GM21737 (cell line): Measurements from ENCODE around the gene FHIP1B.

Experiments
- ATAC-seq: cut with Tn5 transposase; IDR thresholded peaks from one replicate; pipeline ENCODE4 v1.9.1; 2021; ENCODE audit warnings: mild to moderate bottlenecking, moderate library complexity; ENCODE audit not compliant: unreplicated experiment

FHIP1B gene

GRCh38 chr11:6240781-6241180 is 6.3 kb upstream of the FHIP1B start:
- ATAC-seq = no peak

DNA sequence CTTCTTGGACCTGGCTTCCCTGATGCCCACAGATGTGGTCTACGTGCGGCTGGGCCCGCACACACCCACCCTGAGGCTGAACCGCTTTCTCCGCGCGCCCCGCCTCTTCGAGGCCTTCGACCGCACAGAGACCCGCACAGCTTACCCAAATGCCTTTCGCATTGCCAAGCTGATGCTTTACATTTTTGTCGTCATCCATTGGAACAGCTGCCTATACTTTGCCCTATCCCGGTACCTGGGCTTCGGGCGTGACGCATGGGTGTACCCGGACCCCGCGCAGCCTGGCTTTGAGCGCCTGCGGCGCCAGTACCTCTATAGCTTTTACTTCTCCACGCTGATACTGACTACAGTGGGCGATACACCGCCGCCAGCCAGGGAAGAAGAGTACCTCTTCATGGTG is 5.7 kb upstream of the FHIP1B start:
- ATAC-seq = no peak

DNA sequence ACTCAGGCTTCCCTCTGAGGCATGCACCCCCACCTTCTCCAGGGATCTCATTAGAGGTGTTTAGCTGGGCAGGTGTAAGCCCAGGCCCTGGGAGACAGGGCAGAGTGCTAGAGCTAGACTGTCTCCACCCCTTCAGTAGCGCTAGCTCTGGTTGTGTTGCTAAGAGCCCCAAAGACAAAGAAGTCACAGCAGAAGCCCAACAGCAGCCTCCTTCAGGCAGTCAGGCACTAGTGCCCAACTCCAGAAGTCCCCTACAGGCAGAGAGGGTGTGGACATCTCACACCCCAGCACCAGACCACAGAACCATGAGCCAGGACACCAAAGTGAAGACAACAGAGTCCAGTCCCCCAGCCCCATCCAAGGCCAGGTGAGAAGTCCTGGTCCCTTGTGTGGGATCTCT is 4.5 kb upstream of the FHIP1B start, which contains the start of gene CNGA4:
Gene CNGA4 (plus strand): TSS at position 188 of the 400 bp plus-strand sequence. CDS start 118 bp downstream, at position 306.
- no peak for ATAC-seq

- no peak for ATAC-seq
Measured at GRCh38 chr11:6237761-6238302, 3.4 kb upstream of the FHIP1B start.

- ATAC-seq = no peak
Measured at GRCh38 chr11:6237266-6237665, 2.8 kb upstream of the FHIP1B start.

GRCh38 chr11:6233984-6234386 is 451 bp downstream of the FHIP1B start:
- ATAC-seq = no peak

- ATAC-seq = no peak
Measured at GRCh38 chr11:6232899-6233298, 1.5 kb downstream of the FHIP1B start.

GRCh38 chr11:6229911-6230310 is 4.5 kb downstream of the FHIP1B start:
- ATAC-seq = no peak

- ATAC-seq = no peak
Measured at GRCh38 chr11:6228520-6228919, 5.9 kb downstream of the FHIP1B start.

GRCh38 chr11:6225896-6226295 is 8.5 kb downstream of the FHIP1B start:
- ATAC-seq = no peak

GRCh38 chr11:6225024-6225423 is 9.4 kb downstream of the FHIP1B start:
- no peak for ATAC-seq

- ATAC-seq = no peak
Measured at GRCh38 chr11:6224421-6224820, 10.0 kb downstream of the FHIP1B start.

DNA sequence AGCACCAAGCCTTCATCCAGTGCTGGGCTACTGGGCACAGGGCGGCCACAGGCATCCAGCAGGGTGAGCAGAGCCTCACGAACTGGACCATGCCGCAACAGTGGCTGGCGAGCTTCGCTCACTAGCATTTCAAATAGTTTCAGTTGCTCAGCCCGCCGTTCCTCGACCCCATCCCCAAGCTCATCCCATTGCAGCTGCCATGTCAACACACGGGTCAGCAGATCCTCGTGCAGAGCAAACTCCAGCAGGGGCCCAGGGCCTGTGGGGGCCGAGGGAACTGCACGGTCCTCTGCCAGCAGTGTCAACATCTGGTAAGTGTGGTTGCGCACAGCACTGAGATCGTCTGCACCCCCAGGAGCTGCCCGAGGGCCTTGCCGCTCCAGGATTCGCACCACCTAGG is 10.6 kb downstream of the FHIP1B start:
- no peak for ATAC-seq

- no peak for ATAC-seq
Measured at GRCh38 chr11:6219359-6219758, 15.1 kb downstream of the FHIP1B start.

- no peak for ATAC-seq
Measured at GRCh38 chr11:6217722-6218121, 16.7 kb downstream of the FHIP1B start.

- ATAC-seq = no peak
Measured at GRCh38 chr11:6216501-6216900, 17.9 kb downstream of the FHIP1B start.

- no peak for ATAC-seq
Measured at GRCh38 chr11:6214530-6214929, 19.9 kb downstream of the FHIP1B start.

- no peak for ATAC-seq
Measured at GRCh38 chr11:6210274-6210955, 24.0 kb downstream of the FHIP1B start.

- ATAC-seq = no peak
Measured at GRCh38 chr11:6209801-6210200, 24.6 kb downstream of the FHIP1B start.

DNA sequence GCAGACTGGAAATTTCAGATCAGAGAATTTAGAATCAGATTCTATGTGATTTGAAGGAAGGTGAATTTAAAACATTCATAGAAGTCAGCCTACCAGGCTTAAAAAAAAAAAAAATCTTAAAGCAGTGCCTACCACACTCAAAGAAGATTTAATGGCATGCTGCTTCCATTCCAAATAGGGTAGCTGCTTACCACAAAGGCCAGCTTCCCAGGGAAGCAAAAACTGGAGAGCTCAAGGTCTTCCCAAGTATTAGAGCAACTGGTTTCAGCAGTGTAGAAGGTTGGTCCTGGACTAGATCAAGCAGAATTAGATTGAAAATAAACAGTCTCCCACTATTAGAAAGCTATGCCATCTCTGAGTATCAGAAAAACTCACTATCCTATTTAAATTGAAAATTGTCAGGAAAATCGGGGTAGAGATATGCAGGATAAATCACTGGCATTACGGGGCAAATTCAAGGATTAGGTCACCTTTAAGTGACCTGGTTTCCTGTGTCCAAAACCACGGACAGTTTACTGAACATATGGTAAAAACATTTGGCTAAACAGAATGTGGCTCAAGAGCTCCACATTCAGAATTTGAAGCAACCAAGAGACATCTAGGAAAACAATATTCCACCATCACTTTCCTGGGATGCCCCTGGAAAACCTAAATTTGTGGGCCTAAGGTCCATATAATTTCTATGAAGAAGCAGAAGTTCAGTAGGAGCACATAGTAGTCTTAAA is 27.8 kb downstream of the FHIP1B start:
- ATAC-seq = no peak

DNA sequence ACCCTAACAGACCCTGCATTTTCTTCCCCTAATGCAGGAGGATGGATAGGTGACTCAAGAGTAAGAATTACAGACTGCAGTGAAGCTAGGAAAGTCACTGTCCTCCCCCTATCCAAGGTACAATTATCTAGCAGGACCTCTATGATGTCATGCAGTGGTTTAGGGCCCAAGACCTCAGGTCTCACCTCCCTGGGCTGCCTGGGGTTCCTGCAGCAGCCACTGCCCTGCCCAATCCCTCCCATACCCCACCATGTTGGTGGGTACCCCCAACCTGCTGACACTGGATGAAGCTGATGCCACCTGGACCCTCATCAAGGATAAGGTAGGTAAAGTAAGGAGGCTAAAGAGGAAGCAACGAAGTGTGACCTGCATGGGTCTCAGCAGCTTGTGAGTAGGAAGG is 29.1 kb downstream of the FHIP1B start, which contains the start of gene C11orf42:
Gene C11orf42 (plus strand): TSS at position 192 of the 400 bp plus-strand sequence. CDS start 59 bp downstream, at position 251.
- ATAC-seq = no peak

- ATAC-seq = no peak
Measured at GRCh38 chr11:6204706-6205105, 29.7 kb downstream of the FHIP1B start.
